Spleen (tissue), 7 donors: ENCODE results near the gene NDUFC1.

Experiments used
- CTCF ChIP-seq, 11 experiments: fragments of 200-600 bp in 7 of 11; fragments of 450-650 bp in 4 of 11; sonication (generic) in 4 of 11; IDR thresholded peaks in 8 of 11; conservative IDR thresholded peaks in 3 of 11; 1 replicate in 7 of 11; 2 replicates in 4 of 11; pipeline versions ENCODE4 v1.4.0 to v1.8.0; 2016 to 2021; ENCODE audit warnings: antibody characterized with exemption in 11 of 11, inconsistent platforms in 4 of 11, mild to moderate bottlenecking in 1 of 11
- POLR2A ChIP-seq, 3 donors: fragments of 450-650 bp; IDR thresholded peaks; one replicate each; pipeline ENCODE4 v1.5.1; 2017; ENCODE audit warnings: antibody characterized with exemption in 3 of 3, mild to moderate bottlenecking in 1 of 3
- donor health status: DM: no; HTN: no; CAD: no; lungs with moderate emphysema.
- donor health status: DM: no; HTN: no; CAD: no.
- donor health status: DM: no; HTN: no; CAD: no.

DNA sequence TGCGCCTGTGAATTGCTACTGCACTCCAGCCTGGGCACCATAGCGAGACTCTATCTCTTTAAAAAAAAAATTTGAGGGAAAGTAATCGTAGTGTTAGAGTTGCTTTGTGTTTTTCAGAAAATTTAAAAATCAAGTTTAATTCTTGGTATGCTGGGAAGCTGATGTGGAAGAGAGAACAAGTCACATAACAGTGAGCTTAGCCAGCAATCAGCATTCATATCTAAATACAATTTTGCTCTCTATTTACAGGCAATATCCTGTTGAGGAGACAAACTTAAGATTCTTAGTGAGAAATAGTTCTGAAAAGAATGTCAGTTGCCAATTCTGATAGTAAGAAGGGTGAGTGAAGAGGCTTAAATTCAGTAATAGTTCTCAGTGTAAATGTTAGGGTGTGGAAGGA is 9.6 kb upstream of the NDUFC1 start:
- TF ChIP-seq POLR2A (IDR thresholded peaks at IDR 0.05): no peak
- no peak for TF ChIP-seq CTCF (IDR thresholded peaks at IDR 0.05 in 8 of 11, conservative IDR thresholded peaks at IDR 0.05 in 3 of 11)
